Iris pigment epithelial cell (primary cell): ENCODE data around the gene CD84.
"Not testable (repeated sequence)": the region's sequence is repeated elsewhere in the genome, so short reads cannot be mapped to it uniquely, and the experiment has no call there.

ENCODE experiments used
- DNase-seq: peaks from one replicate; pipeline ENCODE4 v3.0.0-alpha.2; 2011; ENCODE audit warnings: low read depth

Gene CD84, protein sequence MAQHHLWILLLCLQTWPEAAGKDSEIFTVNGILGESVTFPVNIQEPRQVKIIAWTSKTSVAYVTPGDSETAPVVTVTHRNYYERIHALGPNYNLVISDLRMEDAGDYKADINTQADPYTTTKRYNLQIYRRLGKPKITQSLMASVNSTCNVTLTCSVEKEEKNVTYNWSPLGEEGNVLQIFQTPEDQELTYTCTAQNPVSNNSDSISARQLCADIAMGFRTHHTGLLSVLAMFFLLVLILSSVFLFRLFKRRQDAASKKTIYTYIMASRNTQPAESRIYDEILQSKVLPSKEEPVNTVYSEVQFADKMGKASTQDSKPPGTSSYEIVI

DNA sequence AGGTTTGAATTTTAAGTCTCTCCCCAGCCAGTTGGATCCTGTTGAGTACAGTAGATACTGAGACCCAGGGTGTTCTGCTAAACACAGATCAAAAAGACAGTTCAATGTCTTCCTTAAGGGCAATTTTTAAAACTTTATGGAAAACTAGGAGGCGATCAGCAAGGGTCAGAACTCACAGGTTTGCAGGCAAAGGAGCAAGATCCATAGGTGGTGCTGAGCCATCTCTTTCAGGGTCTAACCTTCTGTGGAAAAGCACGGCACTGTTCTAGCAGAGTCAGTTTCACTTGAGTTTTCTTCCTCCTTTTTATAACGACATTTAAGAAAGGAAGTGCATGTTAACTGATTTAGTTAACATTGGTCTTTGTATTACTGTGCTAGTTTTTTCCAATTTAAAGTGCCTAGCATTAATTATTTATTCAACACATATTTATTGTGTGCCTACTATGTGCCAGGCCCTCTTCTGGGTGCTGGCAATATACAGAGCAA is at the start of gene CD84:
Gene CD84, minus strand, starts transcription at position 281 of the 486 bp plus-strand sequence. Its CDS starts 59 bp downstream, at position 222.
- DNase-seq: no peak

DNA sequence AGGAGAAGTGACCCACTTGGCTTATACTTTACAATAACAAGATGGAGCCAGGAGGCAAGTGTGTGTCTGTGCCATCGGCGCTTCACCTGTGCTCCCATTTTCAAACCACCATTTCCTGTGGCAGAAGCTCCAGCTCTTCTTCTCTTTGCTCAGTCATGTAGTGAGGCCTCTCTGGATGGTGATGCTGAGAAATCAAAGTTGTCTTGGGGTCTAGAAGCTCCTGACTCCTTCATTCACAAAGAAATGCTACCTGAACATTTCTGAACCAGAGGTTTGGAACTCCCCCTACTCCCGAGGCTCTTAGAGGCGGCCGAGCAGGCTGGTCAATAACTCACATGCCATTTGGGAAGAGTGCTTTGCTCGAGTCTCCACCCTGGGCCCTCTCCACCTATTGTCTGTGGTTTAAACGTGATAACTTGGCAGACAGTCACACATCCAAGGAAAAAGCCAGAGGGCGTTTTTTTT is 49.5 kb upstream of the CD84 start:
- no peak for DNase-seq

- DNase-seq: not testable (repeated sequence)
These were observed 48.5 kb upstream of the CD84 start for GRCh38 chr1:160627677-160628289.

DNA sequence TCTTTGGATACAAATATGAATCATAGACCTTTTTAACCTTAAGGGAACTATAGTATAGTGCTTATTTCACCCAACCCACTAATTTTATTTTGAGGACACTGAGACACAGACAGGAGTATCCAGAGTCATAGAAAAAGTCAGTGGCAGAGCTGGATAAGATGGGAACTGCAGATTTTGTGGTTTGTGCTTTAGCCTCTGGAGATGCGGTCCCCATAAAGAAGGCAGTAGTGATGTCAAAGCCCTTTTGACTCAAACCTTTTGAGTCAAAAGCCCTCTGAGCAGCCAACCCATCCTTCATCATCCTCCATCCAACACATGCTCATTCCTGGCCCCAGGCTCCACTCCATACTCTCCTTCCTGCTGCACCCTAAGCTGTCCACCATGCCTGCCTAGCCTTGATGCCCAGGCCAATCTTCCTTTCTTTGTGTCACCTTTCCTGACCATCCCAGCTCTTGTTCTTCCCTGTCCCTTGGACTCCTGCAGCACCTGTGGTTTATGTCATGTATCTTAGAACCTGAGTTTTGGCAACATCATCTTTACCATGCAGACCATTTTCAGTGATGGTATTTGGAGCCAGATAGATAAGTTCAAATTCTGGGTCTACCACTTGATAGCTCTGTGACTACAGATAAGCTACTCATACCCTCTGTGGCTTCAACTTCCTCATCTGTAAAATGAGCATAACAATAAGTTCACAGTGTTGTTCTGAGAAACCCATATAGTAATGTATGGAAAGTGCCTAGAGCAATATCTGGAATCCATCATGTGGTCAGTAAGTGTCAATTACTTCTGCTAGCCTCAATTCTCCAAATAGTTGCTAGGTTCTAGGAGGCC is 47.4 kb upstream of the CD84 start:
- DNase-seq: no peak

GRCh38 chr1:160625725-160626498 is 46.6 kb upstream of the CD84 start:
- DNase-seq: no peak

GRCh38 chr1:160625321-160625720 is 46.0 kb upstream of the CD84 start:
- DNase-seq: no peak

GRCh38 chr1:160624464-160624863 is 45.2 kb upstream of the CD84 start:
- DNase-seq: no peak

DNA sequence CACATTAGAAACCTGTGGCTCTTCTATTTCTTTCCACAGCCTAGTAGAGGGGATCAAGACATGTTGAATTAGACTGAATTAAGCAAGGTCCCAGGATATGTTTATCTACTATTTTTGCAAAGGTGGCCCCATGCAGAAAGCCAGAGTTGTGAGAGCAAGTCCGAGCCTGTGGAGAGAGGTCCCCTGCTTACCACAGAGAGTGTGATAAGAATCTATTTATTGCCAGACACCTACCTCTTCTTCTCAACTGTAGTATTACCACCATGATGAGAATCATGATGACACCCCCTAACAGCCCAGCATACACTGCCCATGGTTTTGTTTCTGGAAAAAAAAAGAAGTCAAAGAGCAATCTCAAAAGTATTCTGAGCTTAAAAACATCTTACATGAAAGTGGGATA is 44.6 kb upstream of the CD84 start:
- DNase-seq: no peak

GRCh38 chr1:160623227-160623633 is 43.9 kb upstream of the CD84 start:
- no peak for DNase-seq

- no peak for DNase-seq
These were observed 43.4 kb upstream of the CD84 start for GRCh38 chr1:160622501-160623226.

DNA sequence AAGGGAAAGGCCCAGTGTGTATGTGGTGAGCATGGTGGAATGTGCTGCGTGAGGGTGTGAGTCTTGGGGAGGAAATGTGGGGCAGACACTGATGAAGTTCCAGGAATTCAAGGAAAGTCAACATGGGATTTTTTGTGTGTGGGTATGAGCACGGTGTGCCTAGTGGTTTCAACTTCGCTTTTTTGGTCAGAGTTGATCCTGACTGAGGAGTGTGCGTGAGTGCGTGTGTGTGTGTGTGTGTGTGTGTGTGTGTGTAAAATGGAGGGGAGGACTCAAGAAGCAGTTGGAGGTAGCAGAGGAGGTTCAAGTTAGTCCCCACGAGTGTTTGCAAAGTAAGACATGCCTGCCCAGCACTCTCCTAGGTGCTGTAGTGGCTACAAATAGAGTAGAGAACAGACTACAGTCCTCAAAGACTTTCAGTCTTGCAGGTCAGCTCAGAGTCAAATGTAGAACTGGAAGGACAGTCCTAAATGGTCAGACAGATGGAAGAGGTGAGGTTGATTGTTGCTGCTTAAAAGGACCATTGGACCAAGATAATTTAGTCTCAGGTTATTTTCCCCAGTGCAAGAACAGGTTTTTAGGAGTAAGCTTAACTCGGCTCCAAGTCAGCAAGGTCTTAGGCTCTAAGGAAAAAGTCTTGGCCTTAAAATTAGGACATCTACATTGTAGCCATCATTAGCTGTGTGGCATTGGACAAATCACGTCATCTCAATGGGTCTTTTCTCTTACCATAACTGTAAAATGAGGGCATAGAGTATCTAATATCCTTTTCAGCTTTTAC is 42.5 kb upstream of the CD84 start:
- DNase-seq: no peak

- no peak for DNase-seq
These were observed 41.8 kb upstream of the CD84 start for GRCh38 chr1:160620942-160621632.

DNA sequence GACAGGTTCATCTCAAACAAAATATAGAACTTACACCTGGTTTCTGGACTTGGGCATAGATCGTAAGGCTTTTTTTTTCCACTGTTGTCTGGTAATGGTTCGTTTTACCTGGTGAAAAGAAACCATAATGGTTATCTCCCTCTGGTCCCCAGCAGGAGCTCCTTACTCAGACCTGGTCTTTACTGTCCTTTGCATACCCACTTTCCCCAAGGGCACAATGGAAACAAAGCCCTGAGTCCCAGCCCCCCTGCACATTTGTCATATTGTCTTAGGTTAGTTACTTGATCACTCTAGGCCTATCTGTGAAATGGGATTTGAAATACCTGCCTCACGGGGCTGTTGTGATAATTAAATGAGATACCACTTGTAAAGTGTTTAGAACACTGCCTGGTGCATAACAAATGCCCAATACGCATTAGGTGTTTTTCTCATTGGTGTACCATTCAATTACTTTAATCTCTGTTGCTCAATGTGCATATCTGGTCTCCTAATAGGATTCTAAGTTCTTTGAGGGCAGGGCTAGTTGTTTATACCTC is 40.5 kb upstream of the CD84 start:
- DNase-seq: no peak

DNA sequence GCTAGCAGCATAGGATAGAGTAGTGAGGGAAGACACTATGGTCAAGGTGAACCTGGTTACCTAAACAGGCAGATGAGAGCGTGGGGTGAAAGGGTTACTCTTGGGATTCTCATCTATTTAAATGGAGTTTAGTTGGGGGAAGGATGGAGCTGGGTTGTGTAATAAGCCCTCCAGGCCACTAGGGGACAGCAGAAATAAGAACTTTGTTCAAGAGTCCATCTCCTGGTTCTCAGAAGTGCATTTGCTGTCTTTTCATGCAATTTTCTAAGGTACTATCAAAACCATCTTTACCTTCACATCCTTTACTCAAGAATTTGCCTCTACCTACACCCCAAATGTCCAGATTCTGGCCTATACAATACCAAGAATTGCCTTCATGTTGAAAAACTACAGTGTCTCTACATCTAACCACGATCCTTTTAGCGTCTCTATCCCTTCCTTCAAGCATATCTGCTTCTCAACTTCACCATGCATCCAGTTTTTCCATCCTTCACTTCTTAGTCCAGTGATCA is 39.5 kb upstream of the CD84 start:
- DNase-seq: no peak

DNA sequence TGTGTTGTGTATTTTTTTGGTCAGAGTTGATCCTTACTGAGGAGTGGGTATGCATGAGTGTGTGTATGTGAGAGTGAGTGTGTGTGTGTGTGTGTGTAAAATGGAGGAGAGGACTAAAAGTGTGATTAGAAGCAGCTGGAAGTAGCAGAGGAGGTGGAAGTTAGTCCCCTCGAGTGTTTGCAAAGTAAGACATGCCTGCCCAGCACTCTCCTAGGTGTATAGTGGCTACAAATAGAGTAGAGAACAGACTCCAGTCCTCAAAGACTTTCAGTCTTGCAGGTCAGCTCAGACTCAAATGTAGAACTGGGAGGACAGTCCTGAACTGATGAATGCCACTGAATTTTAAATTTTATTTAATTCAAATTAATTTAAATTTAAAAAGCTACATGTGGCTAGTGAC is 39.0 kb upstream of the CD84 start:
- no peak for DNase-seq

DNA sequence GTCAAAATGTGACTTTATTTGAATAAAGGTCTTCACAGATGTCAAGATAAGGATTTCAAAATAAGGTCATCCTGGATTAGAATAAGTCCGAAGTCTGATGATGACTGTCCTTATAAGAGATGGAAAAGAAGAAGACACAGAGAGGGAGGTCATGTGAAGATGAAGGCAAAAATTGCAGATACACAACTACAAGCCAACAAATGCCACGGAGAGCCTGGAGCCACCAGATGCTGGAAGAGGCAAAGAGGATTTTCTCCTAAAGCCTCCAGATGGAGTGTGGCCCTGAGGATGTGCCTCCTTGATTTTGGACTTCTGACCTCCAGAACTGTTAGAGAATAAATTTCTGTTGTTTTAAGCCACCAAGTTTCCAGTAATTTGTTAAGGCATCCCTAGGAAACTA is 36.4 kb upstream of the CD84 start:
- DNase-seq: no peak

DNA sequence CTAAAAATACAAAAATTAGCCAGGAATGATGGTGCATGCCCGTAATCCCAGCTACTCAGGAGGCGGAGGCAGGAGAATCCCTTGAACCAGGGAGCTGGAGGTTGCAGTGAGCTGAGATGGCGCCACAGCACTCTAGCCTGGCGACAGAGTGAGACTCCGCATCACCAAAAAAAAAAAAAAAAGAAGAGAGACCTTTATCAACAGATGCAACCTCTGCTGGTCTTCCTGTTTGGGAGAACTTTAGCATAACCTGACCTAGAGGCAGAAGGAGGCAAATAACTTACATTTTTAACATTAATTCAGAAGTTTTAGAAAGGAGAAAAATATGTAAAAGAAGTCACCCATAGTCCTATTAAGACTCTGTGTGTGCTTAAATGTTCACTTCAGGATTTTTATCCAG is 35.1 kb upstream of the CD84 start:
- DNase-seq: no peak

- no peak for DNase-seq
These were observed 33.4 kb upstream of the CD84 start for GRCh38 chr1:160612613-160613218.
